HepG2 (cell line): ENCODE measurements around the gene HPCAL1. TPM values are rescaled to one million over a fixed set of nuclear protein-coding genes. Genes with fewer than 3 reads are reported as not detected.
A peak's percentile ranks its signal among the peaks of the same experiment; 100 is the strongest.

ENCODE experiments used
- ATAC-seq: fragments of 200-7000 bp; cut with Tn5 transposase; 3 replicates; pipeline ENCODE4 v1.9.1; 2020; ENCODE audit warnings: mild to moderate bottlenecking, moderate library complexity
- BruUV-seq: library from RNA; stranded (reverse); fragments of 400-500 nt; replicated peaks from 2 replicates; lab custom pipeline; 2021; lab: Mats Ljungman, UMichigan
- CTCF ChIA-PET: fragments of 300-600 bp; formaldehyde crosslinking; extraction: SDS; loops from one replicate; lab custom pipeline; 2021; ENCODE audit warnings: low total read pairs, inconsistent platforms, low intra/inter-chr PET ratio; lab: Yijun Ruan, JAX
- POLR2A ChIA-PET: fragments of 350-600 bp; sonication (Branson Sonifier 250); formaldehyde crosslinking; loops from one replicate; lab custom pipeline; 2020; ENCODE audit warnings: antibody characterized with exemption, inconsistent platforms; lab: Yijun Ruan, JAX
- DNase-seq: peaks from one replicate; pipeline ENCODE4 v3.0.0-alpha.2; 2015; ENCODE audit warnings: low spot score
- FAIRE-seq: peaks from 3 replicates; lab custom pipeline; 2011; peaks lifted over from hg19 to GRCh38; lab: Jason Lieb, UNC
- H2AFZ ChIP-seq: one replicate; pipeline ENCODE4 v1.6.1; 2011; ENCODE audit warnings: low read length, inconsistent platforms
- H3K27ac ChIP-seq: fragments of 300-600 bp; 3 replicates; pipeline ENCODE4 v1.8.0; 2011; ENCODE audit warnings: mixed run types, mild to moderate bottlenecking, mixed read lengths, low read length, inconsistent platforms; ENCODE audit not compliant: insufficient read depth; ENCODE audit errors: extremely low read length
- H3K27me3 ChIP-seq, 2 experiments: fragments of 200-600 bp in 1 of 2; 2 replicates in 1 of 2; 3 replicates in 1 of 2; pipeline versions ENCODE4 v1.6.0 to v1.8.0; 2011; ENCODE audit warnings: low read length in 2 of 2, mild to moderate bottlenecking in 2 of 2, moderate library complexity in 2 of 2, inconsistent platforms in 1 of 2; ENCODE audit not compliant: insufficient read depth in 2 of 2, control insufficient read depth in 1 of 2
- H3K36me3 ChIP-seq, 2 experiments: fragments of 200-600 bp in 1 of 2; replicated peaks in 1 of 2; 2 replicates in 1 of 2; 3 replicates in 1 of 2; pipeline versions ENCODE4 v1.5.1 to v1.8.0; 2011; ENCODE audit warnings: low read length in 2 of 2, inconsistent platforms in 1 of 2; ENCODE audit not compliant: insufficient read depth in 2 of 2, control insufficient read depth in 1 of 2
- H3K4me1 ChIP-seq: 2 replicates; pipeline ENCODE4 v1.5.1; 2012; ENCODE audit warnings: low read length, inconsistent platforms; ENCODE audit not compliant: insufficient read depth
- H3K4me2 ChIP-seq: 2 replicates; pipeline ENCODE4 v1.6.0; 2011; ENCODE audit warnings: low read depth, low read length, inconsistent platforms
- H3K4me3 ChIP-seq, 3 experiments: fragments of 200-600 bp in 1 of 3; sonication (generic), shearing (Covaris generic) in 1 of 3; replicated peaks in 1 of 3; 2 replicates each; pipeline ENCODE4 v1.5.1; 2011 to 2016; ENCODE audit warnings: low read length in 3 of 3, inconsistent platforms in 2 of 3, low read depth in 2 of 3, mild to moderate bottlenecking in 2 of 3, control low read depth in 1 of 3, mixed read lengths in 1 of 3; ENCODE audit not compliant: insufficient read depth in 1 of 3
- H3K79me2 ChIP-seq: one replicate; pipeline ENCODE4 v1.6.1; 2011; ENCODE audit warnings: low read length, inconsistent platforms; ENCODE audit not compliant: insufficient read depth
- H3K9ac ChIP-seq: 2 replicates; pipeline ENCODE4 v1.6.0; 2011; ENCODE audit warnings: mild to moderate bottlenecking, low read depth, low read length, inconsistent platforms; ENCODE audit not compliant: insufficient read depth
- H3K9me3 ChIP-seq: 2 replicates; pipeline ENCODE4 v1.5.1; 2012; ENCODE audit warnings: mild to moderate bottlenecking, low read length
- H4K20me1 ChIP-seq: 2 replicates; pipeline ENCODE4 v1.6.0; 2011; ENCODE audit warnings: inconsistent platforms, mild to moderate bottlenecking, low read length, moderate library complexity; ENCODE audit not compliant: insufficient read depth
- BATF2 ChIP-seq: sonication (generic); formaldehyde crosslinking; IDR thresholded peaks from 2 replicates; pipeline ENCODE4 v1.8.0; 2022; ENCODE audit warnings: mild to moderate bottlenecking, missing genetic modification reagents, moderate library complexity
- BRF2 ChIP-seq: sonication (generic); formaldehyde crosslinking; IDR thresholded peaks from 2 replicates; pipeline ENCODE4 v1.8.1; 2022; ENCODE audit warnings: mild to moderate bottlenecking, missing genetic modification reagents
- HNF4A ChIP-seq: sonication (generic); formaldehyde crosslinking; IDR thresholded peaks from 2 replicates; pipeline ENCODE4 v1.4.0; 2020; ENCODE audit warnings: missing genetic modification reagents
- PITX1 ChIP-seq: sonication (generic); formaldehyde crosslinking; IDR thresholded peaks from 2 replicates; pipeline ENCODE4 v1.5.1; 2020; ENCODE audit warnings: mild to moderate bottlenecking, missing genetic modification reagents
- POGZ ChIP-seq: sonication (generic); formaldehyde crosslinking; IDR thresholded peaks from 2 replicates; pipeline ENCODE4 v1.4.0; 2020; ENCODE audit warnings: mild to moderate bottlenecking, missing genetic modification reagents
- ZMYM3 ChIP-seq: sonication (generic); formaldehyde crosslinking; IDR thresholded peaks from 2 replicates; pipeline ENCODE4 v1.5.1; 2020; ENCODE audit warnings: mild to moderate bottlenecking, missing genetic modification reagents
- ZNF256 ChIP-seq: sonication (generic); formaldehyde crosslinking; conservative IDR thresholded peaks from 2 replicates; pipeline ENCODE4 v1.4.0; 2020; ENCODE audit warnings: missing genetic modification reagents
- ZNF652 ChIP-seq: IDR thresholded peaks from 2 replicates; pipeline ENCODE4 v1.6.1; 2016; ENCODE audit warnings: low read depth, borderline replicate concordance
- WGBS: methylation state at CpG from one replicate; pipeline ENCODE4 v1.1.6; 2017; ENCODE audit warnings: low lambda C conversion rate; 5-methylcytosine and 5-hydroxymethylcytosine counted together
- in situ Hi-C: cut with HindIII; loops from 2 replicates; pipeline ENCODE4 v1.10.0; 2017; ENCODE audit warnings: low pct_unique_long_range_greater_than_20kb; ENCODE audit not compliant: extremely low pct_ligation_motif_present
- intact Hi-C: fragments of 100-400 bp; cut with micrococcal nuclease; formaldehyde crosslinking; loops from one replicate; pipeline ENCODE4 v1.10.0; 2022; ENCODE audit not compliant: unreplicated experiment
- polyA plus RNA-seq, 8 experiments: library from polyadenylated mRNA; depleted of rRNA in 3 of 8; stranded (reverse) in 7 of 8; unstranded in 1 of 8; fragments of >200 nt; fragmentation: Illumina TruSeq in 4 of 8; extraction: Trizol in 4 of 8; gene quantifications; 2 replicates each; pipeline versions ENCODE4 v1.2.1 to v1.2.3, GENCODE V29; 2011 to 2016; ENCODE audit warnings: low read depth in 4 of 8, missing spikeins in 1 of 8, mixed read lengths in 1 of 8; ENCODE audit not compliant: insufficient read depth in 1 of 8
- total RNA-seq, 5 experiments: library from RNA; depleted of rRNA; stranded (reverse); fragments of >200 nt; fragmentation: Illumina TruSeq; extraction: Trizol; gene quantifications; 2 replicates each; pipeline ENCODE4 v1.2.3, GENCODE V29; 2016; ENCODE audit warnings: low read depth in 1 of 5

The HPCAL1 gene
- total and polyA plus RNA-seq, 2 of the 13 experiments (the other 11 are each of a cell fraction or from before 2014, with no cell fraction given), result 29.5 to 29.9 TPM

DNA sequence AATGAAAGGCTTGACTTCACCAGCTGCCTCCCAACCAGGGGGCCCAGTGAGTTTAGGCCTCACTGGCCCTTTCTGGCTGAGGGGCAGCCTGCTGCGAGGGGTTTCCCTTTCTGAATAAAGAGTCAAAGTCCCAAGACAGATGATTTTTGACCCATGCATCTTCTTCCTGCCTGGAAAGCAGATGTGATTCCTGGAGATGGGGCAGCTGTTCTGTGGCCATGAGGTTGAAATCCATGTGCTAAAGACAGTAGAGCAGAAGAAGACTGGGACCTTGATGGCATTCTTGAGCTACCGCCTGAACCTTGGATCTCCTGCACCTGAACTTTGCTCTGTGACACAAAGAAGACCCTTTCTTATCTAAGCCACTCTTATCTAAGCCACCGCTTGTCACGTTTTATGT lies 19.8 kb downstream of the HPCAL1 start:
- no peak overlapping the region for H3K9ac ChIP-seq
- intact Hi-C loops (no loop called here), in situ Hi-C loops (no loop called here)
- H3K27ac ChIP-seq, result no peak overlapping the region
- ChIA-PET CTCF (no interaction called here), POLR2A (no interaction called here)
- TF ChIP-seq BATF2 (CRISPR knock-in tag), result no peak
- TF ChIP-seq BRF2 (CRISPR knock-in tag), result no peak
- TF ChIP-seq PITX1, result peak; percentile 36; the same call in 1 of the 2 replicates
- no peak for TF ChIP-seq ZNF652 (CRISPR knock-in tag)
- TF ChIP-seq ZNF256, result no peak
- 0 out of 2 replicates have a peak, but pooled peaks have one; percentile 28 for TF ChIP-seq HNF4A (CRISPR knock-in tag)
- peak; percentile 70 for TF ChIP-seq ZMYM3
- 0 out of 2 replicates have a peak, but pooled peaks have one; percentile 6 for TF ChIP-seq POGZ
- H3K4me2 ChIP-seq, result no peak overlapping the region
- whole genome bisulfite sequencing, result 81% methylated on average over 4 of the region's 4 CpGs
- H2AFZ ChIP-seq, result no peak overlapping the region
- H3K9me3 ChIP-seq, result no peaks in the 10 kb centered on the region
- no TSS peak for BruUV-seq
- H3K27me3 ChIP-seq, result no peaks in the 10 kb centered on the region
- peaks cover 0 to 12% of the 10 kb centered on the region in 2 experiments; a peak in 1 of 5 replicates for H3K36me3 ChIP-seq
- ATAC-seq (no peak), FAIRE-seq (no peak), DNase-seq (no peak)
- H3K4me1 ChIP-seq, result peaks cover 51% of the 10 kb centered on the region
- peaks cover 53% of the 10 kb centered on the region for H3K79me2 ChIP-seq
- no peak overlapping the region for H3K4me3 ChIP-seq
- H4K20me1 ChIP-seq, result peaks cover 5% of the 10 kb centered on the region; the same call in 1 of the 2 replicates
